Liver (tissue), 9 donors: ENCODE data around the gene RAB11A. TPM values are rescaled to one million over a fixed set of nuclear protein-coding genes. Genes with fewer than 3 reads are reported as not detected.

Experiments used
- DNase-seq: peaks from one replicate; pipeline ENCODE4 v3.0.0-alpha.2; 2017; ENCODE audit warnings: low spot score
- H3K27ac ChIP-seq, 2 donors: one replicate each; pipeline ENCODE4 v1.7.0; 2013; ENCODE audit warnings: inconsistent platforms in 2 of 2, low read length in 2 of 2, control low read depth in 1 of 2, low read depth in 1 of 2, mild to moderate bottlenecking in 1 of 2
- H3K27me3 ChIP-seq, 4 donors: one replicate each; pipeline versions ENCODE4 v1.6.1 to v1.7.0; 2013; ENCODE audit warnings: low read length in 3 of 4, inconsistent platforms in 1 of 4, mild to moderate bottlenecking in 1 of 4, moderate library complexity in 1 of 4; ENCODE audit not compliant: control insufficient read depth in 4 of 4, insufficient read depth in 4 of 4
- H3K36me3 ChIP-seq, 4 donors: one replicate each; pipeline versions ENCODE4 v1.6.1 to v1.7.0; 2013; ENCODE audit warnings: low read length in 3 of 4, mild to moderate bottlenecking in 3 of 4, low read depth in 1 of 4, moderate library complexity in 1 of 4; ENCODE audit not compliant: control insufficient read depth in 4 of 4, insufficient read depth in 3 of 4
- H3K4me1 ChIP-seq, 4 donors: one replicate each; pipeline versions ENCODE4 v1.6.1 to v1.7.0; 2013; ENCODE audit warnings: low read length in 3 of 4, mild to moderate bottlenecking in 3 of 4, moderate library complexity in 1 of 4; ENCODE audit not compliant: control insufficient read depth in 4 of 4, insufficient read depth in 4 of 4
- H3K4me3 ChIP-seq, 3 donors: one replicate each; pipeline versions ENCODE4 v1.6.1 to v1.7.0; 2013; ENCODE audit warnings: low read length in 3 of 3, control low read depth in 1 of 3, low read depth in 1 of 3, mild to moderate bottlenecking in 1 of 3
- H3K9ac ChIP-seq, 2 donors: one replicate each; pipeline ENCODE4 v1.7.0; 2013; ENCODE audit warnings: low read length in 2 of 2, mild to moderate bottlenecking in 2 of 2, moderate library complexity in 2 of 2, control low read depth in 1 of 2, low read depth in 1 of 2
- H3K9me3 ChIP-seq, 4 donors: one replicate each; pipeline versions ENCODE4 v1.6.1 to v1.7.0; 2013; ENCODE audit warnings: low read length in 3 of 4; ENCODE audit not compliant: control insufficient read depth in 4 of 4
- EGR1 ChIP-seq, 2 donors: IDR thresholded peaks; 2 replicates each; pipeline ENCODE4 v1.6.1; 2016 to 2018; ENCODE audit warnings: antibody characterized with exemption in 2 of 2, low read depth in 2 of 2
- FOXA2 ChIP-seq: IDR thresholded peaks from 2 replicates; pipeline ENCODE4 v1.6.1; 2016; ENCODE audit warnings: antibody characterized with exemption
- GABPA ChIP-seq, 2 donors: IDR thresholded peaks in 1 of 2; conservative IDR thresholded peaks in 1 of 2; 2 replicates each; pipeline ENCODE4 v1.6.1; 2016; ENCODE audit warnings: antibody characterized with exemption in 2 of 2, mild to moderate bottlenecking in 1 of 2, moderate library complexity in 1 of 2
- HNF4A ChIP-seq, 2 donors: conservative IDR thresholded peaks; 2 replicates each; pipeline ENCODE4 v1.6.1; 2016; ENCODE audit warnings: antibody characterized with exemption in 2 of 2, mild to moderate bottlenecking in 2 of 2
- HNF4G ChIP-seq: IDR thresholded peaks from 2 replicates; pipeline ENCODE4 v1.6.1; 2016; ENCODE audit warnings: antibody characterized with exemption
- NR2F2 ChIP-seq: IDR thresholded peaks from 2 replicates; pipeline ENCODE4 v1.6.1; 2016; ENCODE audit warnings: antibody characterized with exemption
- RAD21 ChIP-seq, 2 donors: IDR thresholded peaks; 2 replicates each; pipeline ENCODE4 v1.6.1; 2016; ENCODE audit warnings: antibody characterized with exemption in 2 of 2, mild to moderate bottlenecking in 2 of 2
- YY1 ChIP-seq: IDR thresholded peaks from 2 replicates; pipeline ENCODE4 v1.6.1; 2016; ENCODE audit warnings: antibody characterized with exemption, mild to moderate bottlenecking
- WGBS: extraction: QIAGEN DNeasy Blood & Tissue Kit; methylation state at CpG from one replicate; pipeline ENCODE4 v1.1.7; 2013; 5-methylcytosine and 5-hydroxymethylcytosine counted together
- polyA plus RNA-seq, 2 donors: library from polyadenylated mRNA; stranded (reverse) in 1 of 2; unstranded in 1 of 2; fragments of 200-250 nt in 1 of 2; fragments of >200 nt in 1 of 2; fragmentation: Nextera tagmentation in 1 of 2; extraction: Ambion mirVana in 1 of 2; gene quantifications; one replicate each; pipeline versions ENCODE4 v1.2.1 to v1.2.3, GENCODE V29; 2013 to 2015
- total RNA-seq, 2 donors: library from RNA; depleted of rRNA; stranded (reverse); fragments of >200 nt; gene quantifications; one replicate each; pipeline ENCODE4 v1.2.3, GENCODE V29; 2014
- TF ChIP-seq, protein P1 (sequence below): IDR thresholded peaks from 2 replicates; pipeline ENCODE4 v1.6.1; 2016; ENCODE audit warnings: antibody characterized with exemption
- TF ChIP-seq, protein P2 (sequence below): fragments of 150-350 bp; IDR thresholded peaks from 2 replicates; pipeline ENCODE4 v1.5.1; 2017; ENCODE audit warnings: improper control_type of control experiment, low read depth, low read length; ENCODE audit not compliant: missing input control
- TF ChIP-seq, protein P3 (sequence below): IDR thresholded peaks from 2 replicates; pipeline ENCODE4 v1.6.1; 2016; ENCODE audit warnings: antibody characterized with exemption, mild to moderate bottlenecking
- TF ChIP-seq, protein P4 (sequence below): IDR thresholded peaks from 2 replicates; pipeline ENCODE4 v1.6.1; 2016; ENCODE audit warnings: antibody characterized with exemption
- donor health status: healthy.
- donor health status: healthy.
- donor health status: healthy.
- donor health status: healthy.
- donor health status: healthy.

Gene RAB11A
- total and polyA plus RNA-seq, 4 donors = 40.6 to 100 (median 81.7) TPM

DNA sequence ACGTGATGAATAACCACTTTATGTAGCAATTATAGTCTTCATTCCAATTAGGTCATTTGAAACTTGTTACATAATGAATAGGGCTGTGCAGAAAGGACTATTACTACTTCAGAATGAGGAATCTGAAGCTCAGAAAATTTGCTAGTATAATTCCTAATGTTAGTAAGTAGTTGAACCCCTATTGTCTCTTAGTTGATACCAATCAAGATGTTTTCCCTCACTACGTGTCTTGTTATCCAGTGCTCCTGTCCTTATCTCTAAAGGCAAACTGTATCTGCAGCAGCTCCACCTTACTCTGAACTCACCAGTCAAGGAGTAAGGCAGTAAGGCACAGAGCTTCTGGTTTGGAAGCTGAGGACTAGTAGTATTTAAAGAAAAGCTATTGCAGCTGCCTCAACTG, 32.0 kb downstream of the RAB11A start:
- 79% methylated on average over 2 of the region's 2 CpGs for WGBS
- no peak overlapping the region for H3K27ac ChIP-seq
- TF ChIP-seq FOXA2 = no peak
- H3K4me1 ChIP-seq = no peaks in the 10 kb centered on the region
- H3K9ac ChIP-seq = no peak overlapping the region
- H3K27me3 ChIP-seq = no peaks in the 10 kb centered on the region
- H3K4me3 ChIP-seq = no peak overlapping the region
- peaks cover 0 to 16% (median 11%) of the 10 kb centered on the region in 4 donors for H3K36me3 ChIP-seq
- DNase-seq = no peak
- no peaks in the 10 kb centered on the region for H3K9me3 ChIP-seq

DNA sequence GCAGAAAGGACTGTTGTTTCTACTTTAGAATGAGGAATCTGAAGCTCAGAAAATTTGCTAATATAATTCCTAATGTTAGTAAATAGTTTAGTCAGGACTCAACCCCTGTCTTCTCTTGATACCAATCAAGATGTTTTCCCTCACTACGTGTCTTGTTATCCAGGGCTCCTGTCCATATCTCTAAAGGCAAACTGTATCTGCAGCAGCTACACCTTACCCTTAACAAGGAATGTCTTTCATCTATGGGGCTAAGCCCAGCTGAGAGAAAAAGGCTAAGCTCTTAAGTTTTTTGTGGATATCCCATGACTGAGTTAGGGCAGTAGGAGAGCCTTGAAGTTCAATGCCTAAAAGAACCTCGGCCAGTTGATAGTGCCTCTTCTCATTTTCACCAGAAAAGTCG, 32.5 kb downstream of the RAB11A start:
- no peak overlapping the region for H3K9ac ChIP-seq
- no peaks in the 10 kb centered on the region for H3K27me3 ChIP-seq
- no peak for DNase-seq
- no peak overlapping the region for H3K27ac ChIP-seq
- H3K4me1 ChIP-seq = no peaks in the 10 kb centered on the region
- WGBS = 92% methylated on average over 3 of the region's 3 CpGs
- H3K4me3 ChIP-seq = no peak overlapping the region
- peaks cover 0 to 16% (median 11%) of the 10 kb centered on the region in 4 donors for H3K36me3 ChIP-seq
- TF ChIP-seq, protein P1, sequence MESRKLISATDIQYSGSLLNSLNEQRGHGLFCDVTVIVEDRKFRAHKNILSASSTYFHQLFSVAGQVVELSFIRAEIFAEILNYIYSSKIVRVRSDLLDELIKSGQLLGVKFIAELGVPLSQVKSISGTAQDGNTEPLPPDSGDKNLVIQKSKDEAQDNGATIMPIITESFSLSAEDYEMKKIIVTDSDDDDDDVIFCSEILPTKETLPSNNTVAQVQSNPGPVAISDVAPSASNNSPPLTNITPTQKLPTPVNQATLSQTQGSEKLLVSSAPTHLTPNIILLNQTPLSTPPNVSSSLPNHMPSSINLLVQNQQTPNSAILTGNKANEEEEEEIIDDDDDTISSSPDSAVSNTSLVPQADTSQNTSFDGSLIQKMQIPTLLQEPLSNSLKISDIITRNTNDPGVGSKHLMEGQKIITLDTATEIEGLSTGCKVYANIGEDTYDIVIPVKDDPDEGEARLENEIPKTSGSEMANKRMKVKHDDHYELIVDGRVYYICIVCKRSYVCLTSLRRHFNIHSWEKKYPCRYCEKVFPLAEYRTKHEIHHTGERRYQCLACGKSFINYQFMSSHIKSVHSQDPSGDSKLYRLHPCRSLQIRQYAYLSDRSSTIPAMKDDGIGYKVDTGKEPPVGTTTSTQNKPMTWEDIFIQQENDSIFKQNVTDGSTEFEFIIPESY = no peak
- TF ChIP-seq HNF4G = no peak
- H3K9me3 ChIP-seq = no peaks in the 10 kb centered on the region

DNA sequence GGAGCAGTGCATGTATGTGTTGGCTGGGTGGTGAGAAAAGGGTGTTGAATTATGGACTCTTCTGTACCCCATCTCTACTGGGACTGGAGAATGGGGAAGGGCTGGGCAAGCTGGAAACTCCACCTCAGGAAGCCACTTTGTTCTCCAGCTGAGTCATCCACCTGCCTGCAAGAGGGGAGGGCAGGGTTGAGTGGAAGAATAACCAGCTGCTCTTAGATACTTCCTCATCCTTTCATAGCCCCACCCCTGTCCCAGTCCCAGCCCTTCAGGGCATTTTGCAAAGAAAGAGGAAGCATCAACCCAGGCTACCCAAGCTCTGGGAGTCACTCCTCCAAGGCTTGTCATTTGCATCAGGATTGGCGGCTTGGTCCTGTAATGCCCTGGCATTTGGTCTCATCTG, 33.1 kb downstream of the RAB11A start:
- peaks cover 0 to 16% (median 11%) of the 10 kb centered on the region in 4 donors for H3K36me3 ChIP-seq
- TF ChIP-seq RAD21 (IDR thresholded peaks at IDR 0.05) (no peak), NR2F2 (no peak), FOXA2 (no peak), YY1 (no peak), GABPA (IDR thresholded peaks at IDR 0.05 in 1 of 2, conservative IDR thresholded peaks at IDR 0.05 in 1 of 2) (no peak), HNF4A (conservative IDR thresholded peaks at IDR 0.05) (no peak), HNF4G (no peak), EGR1 (IDR thresholded peaks at IDR 0.05; ENCODE audit: low read depth in 2 of 2) (no peak)
- TF ChIP-seq, protein P2, sequence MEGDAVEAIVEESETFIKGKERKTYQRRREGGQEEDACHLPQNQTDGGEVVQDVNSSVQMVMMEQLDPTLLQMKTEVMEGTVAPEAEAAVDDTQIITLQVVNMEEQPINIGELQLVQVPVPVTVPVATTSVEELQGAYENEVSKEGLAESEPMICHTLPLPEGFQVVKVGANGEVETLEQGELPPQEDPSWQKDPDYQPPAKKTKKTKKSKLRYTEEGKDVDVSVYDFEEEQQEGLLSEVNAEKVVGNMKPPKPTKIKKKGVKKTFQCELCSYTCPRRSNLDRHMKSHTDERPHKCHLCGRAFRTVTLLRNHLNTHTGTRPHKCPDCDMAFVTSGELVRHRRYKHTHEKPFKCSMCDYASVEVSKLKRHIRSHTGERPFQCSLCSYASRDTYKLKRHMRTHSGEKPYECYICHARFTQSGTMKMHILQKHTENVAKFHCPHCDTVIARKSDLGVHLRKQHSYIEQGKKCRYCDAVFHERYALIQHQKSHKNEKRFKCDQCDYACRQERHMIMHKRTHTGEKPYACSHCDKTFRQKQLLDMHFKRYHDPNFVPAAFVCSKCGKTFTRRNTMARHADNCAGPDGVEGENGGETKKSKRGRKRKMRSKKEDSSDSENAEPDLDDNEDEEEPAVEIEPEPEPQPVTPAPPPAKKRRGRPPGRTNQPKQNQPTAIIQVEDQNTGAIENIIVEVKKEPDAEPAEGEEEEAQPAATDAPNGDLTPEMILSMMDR = no peak
- TF ChIP-seq, protein P3, sequence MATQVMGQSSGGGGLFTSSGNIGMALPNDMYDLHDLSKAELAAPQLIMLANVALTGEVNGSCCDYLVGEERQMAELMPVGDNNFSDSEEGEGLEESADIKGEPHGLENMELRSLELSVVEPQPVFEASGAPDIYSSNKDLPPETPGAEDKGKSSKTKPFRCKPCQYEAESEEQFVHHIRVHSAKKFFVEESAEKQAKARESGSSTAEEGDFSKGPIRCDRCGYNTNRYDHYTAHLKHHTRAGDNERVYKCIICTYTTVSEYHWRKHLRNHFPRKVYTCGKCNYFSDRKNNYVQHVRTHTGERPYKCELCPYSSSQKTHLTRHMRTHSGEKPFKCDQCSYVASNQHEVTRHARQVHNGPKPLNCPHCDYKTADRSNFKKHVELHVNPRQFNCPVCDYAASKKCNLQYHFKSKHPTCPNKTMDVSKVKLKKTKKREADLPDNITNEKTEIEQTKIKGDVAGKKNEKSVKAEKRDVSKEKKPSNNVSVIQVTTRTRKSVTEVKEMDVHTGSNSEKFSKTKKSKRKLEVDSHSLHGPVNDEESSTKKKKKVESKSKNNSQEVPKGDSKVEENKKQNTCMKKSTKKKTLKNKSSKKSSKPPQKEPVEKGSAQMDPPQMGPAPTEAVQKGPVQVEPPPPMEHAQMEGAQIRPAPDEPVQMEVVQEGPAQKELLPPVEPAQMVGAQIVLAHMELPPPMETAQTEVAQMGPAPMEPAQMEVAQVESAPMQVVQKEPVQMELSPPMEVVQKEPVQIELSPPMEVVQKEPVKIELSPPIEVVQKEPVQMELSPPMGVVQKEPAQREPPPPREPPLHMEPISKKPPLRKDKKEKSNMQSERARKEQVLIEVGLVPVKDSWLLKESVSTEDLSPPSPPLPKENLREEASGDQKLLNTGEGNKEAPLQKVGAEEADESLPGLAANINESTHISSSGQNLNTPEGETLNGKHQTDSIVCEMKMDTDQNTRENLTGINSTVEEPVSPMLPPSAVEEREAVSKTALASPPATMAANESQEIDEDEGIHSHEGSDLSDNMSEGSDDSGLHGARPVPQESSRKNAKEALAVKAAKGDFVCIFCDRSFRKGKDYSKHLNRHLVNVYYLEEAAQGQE = no peak
- TF ChIP-seq, protein P4, sequence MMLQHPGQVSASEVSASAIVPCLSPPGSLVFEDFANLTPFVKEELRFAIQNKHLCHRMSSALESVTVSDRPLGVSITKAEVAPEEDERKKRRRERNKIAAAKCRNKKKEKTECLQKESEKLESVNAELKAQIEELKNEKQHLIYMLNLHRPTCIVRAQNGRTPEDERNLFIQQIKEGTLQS = no peak
- DNase-seq = no peak
- H3K4me3 ChIP-seq = no peak overlapping the region
- H3K4me1 ChIP-seq = no peaks in the 10 kb centered on the region
- H3K9ac ChIP-seq = no peak overlapping the region
- no peaks in the 10 kb centered on the region for H3K9me3 ChIP-seq
- WGBS = 89% methylated on average over 1 of the region's 1 CpG
- no peaks in the 10 kb centered on the region for H3K27me3 ChIP-seq
- H3K27ac ChIP-seq = no peak overlapping the region
